ENCODE results near the gene ABHD12.

ABHD12 gene

GRCh38 chr20:25275813-25276532, 114.7 kb downstream of the ABHD12 start:
- Histone ChIP-seq H3K4me3 (ENCODE audit: insufficient read depth, low read length, poor library complexity, severe bottlenecking) (no peak overlapping the region), H3K36me3 (ENCODE audit: low read length) (no peaks in the 10 kb centered on the region), H3K27ac (ENCODE audit: low read depth, low read length) (no peak overlapping the region)

GRCh38 chr20:25274891-25275812, 115.5 kb downstream of the ABHD12 start:
- Histone ChIP-seq H3F3A (ENCODE audit: insufficient read depth) (no peaks in the 10 kb centered on the region), H3K36me3 (ENCODE audit: low read length) (no peaks in the 10 kb centered on the region)

More at GRCh38 chr20:25275813-25276532, 114.7 kb downstream of the ABHD12 start:
- no peaks in the 10 kb centered on the region for H3K27me3 ChIP-seq (ENCODE audit: low read length)
- no peaks in the 10 kb centered on the region for H3K79me2 ChIP-seq (ENCODE audit: insufficient read depth, low read length)
- no peak overlapping the region for H3K4me2 ChIP-seq (ENCODE audit: low read depth, low read length, poor library complexity, severe bottlenecking)
- no peak overlapping the region for H3K9ac ChIP-seq (ENCODE audit: low read length)
- no peaks in the 10 kb centered on the region for H3K9me3 ChIP-seq (ENCODE audit: insufficient read depth, low read length)
- H4K20me1 ChIP-seq (ENCODE audit: low read depth, low read length): no peaks in the 10 kb centered on the region
- no peak overlapping the region for H2AFZ ChIP-seq (ENCODE audit: low read depth, low read length, severe bottlenecking)
- no peaks in the 10 kb centered on the region for H3K9me2 ChIP-seq (replicated peaks; ENCODE audit: insufficient read depth, low read length)
- TF ChIP-seq CTCF (IDR thresholded peaks at IDR 0.05; ENCODE audit: insufficient read depth, low read length, poor library complexity, severe bottlenecking) (no peak), EZH2phosphoT487 (conservative IDR thresholded peaks at IDR 0.05; ENCODE audit: low read length) (no peak)
- H3F3A ChIP-seq (ENCODE audit: insufficient read depth): no peaks in the 10 kb centered on the region

GRCh38 chr20:25274481-25274880, 116.2 kb downstream of the ABHD12 start:
- Histone ChIP-seq H3K9me2 (replicated peaks; ENCODE audit: insufficient read depth, low read length) (no peaks in the 10 kb centered on the region), H3K79me2 (ENCODE audit: insufficient read depth, low read length) (no peaks in the 10 kb centered on the region), H4K20me1 (ENCODE audit: low read depth, low read length) (no peaks in the 10 kb centered on the region), H3K27me3 (ENCODE audit: low read length) (no peaks in the 10 kb centered on the region), H3F3A (ENCODE audit: insufficient read depth) (no peaks in the 10 kb centered on the region), H2AFZ (ENCODE audit: low read depth, low read length, severe bottlenecking) (no peak overlapping the region), H3K9ac (ENCODE audit: low read length) (no peak overlapping the region), H3K36me3 (ENCODE audit: low read length) (no peaks in the 10 kb centered on the region), H3K4me2 (ENCODE audit: low read depth, low read length, poor library complexity, severe bottlenecking) (no peak overlapping the region), H3K4me3 (ENCODE audit: insufficient read depth, low read length, poor library complexity, severe bottlenecking) (no peak overlapping the region), H3K27ac (ENCODE audit: low read depth, low read length) (no peak overlapping the region), H3K9me3 (ENCODE audit: insufficient read depth, low read length) (no peaks in the 10 kb centered on the region)
- no peak for TF ChIP-seq EZH2phosphoT487 (conservative IDR thresholded peaks at IDR 0.05; ENCODE audit: low read length)
- TF ChIP-seq CTCF (IDR thresholded peaks at IDR 0.05; ENCODE audit: insufficient read depth, low read length, poor library complexity, severe bottlenecking): no peak

More at GRCh38 chr20:25274891-25275812, 115.5 kb downstream of the ABHD12 start:
- H4K20me1 ChIP-seq (ENCODE audit: low read depth, low read length): no peaks in the 10 kb centered on the region
- H3K27me3 ChIP-seq (ENCODE audit: low read length): no peaks in the 10 kb centered on the region
- H3K9me3 ChIP-seq (ENCODE audit: insufficient read depth, low read length): no peaks in the 10 kb centered on the region
- no peak overlapping the region for H2AFZ ChIP-seq (ENCODE audit: low read depth, low read length, severe bottlenecking)
- no peaks in the 10 kb centered on the region for H3K79me2 ChIP-seq (ENCODE audit: insufficient read depth, low read length)
- H3K4me3 ChIP-seq (ENCODE audit: insufficient read depth, low read length, poor library complexity, severe bottlenecking): no peak overlapping the region
- TF ChIP-seq CTCF (IDR thresholded peaks at IDR 0.05; ENCODE audit: insufficient read depth, low read length, poor library complexity, severe bottlenecking) (no peak), EZH2phosphoT487 (conservative IDR thresholded peaks at IDR 0.05; ENCODE audit: low read length) (no peak)
- no peak overlapping the region for H3K27ac ChIP-seq (ENCODE audit: low read depth, low read length)
- no peak overlapping the region for H3K9ac ChIP-seq (ENCODE audit: low read length)
- H3K4me2 ChIP-seq (ENCODE audit: low read depth, low read length, poor library complexity, severe bottlenecking): no peak overlapping the region
- H3K9me2 ChIP-seq (replicated peaks; ENCODE audit: insufficient read depth, low read length): no peaks in the 10 kb centered on the region

All from SU-DHL-6 (cell line).